ENCODE data around the gene C4orf36.

The C4orf36 gene

GRCh38 chr4:86901864-86902263 is 9.6 kb upstream of the C4orf36 start:
- DNase-seq (ENCODE audit: extremely low spot score), result no peak
- TF ChIP-seq SUZ12 (IDR thresholded peaks at IDR 0.05) (no peak), L3MBTL2 (conservative IDR thresholded peaks at IDR 0.05) (no peak), FOXA1 (IDR thresholded peaks at IDR 0.05) (no peak), ELF4 (IDR thresholded peaks at IDR 0.05) (no peak), FOXK2 (IDR thresholded peaks at IDR 0.05) (no peak), CTBP1 (IDR thresholded peaks at IDR 0.05; ENCODE audit: borderline replicate concordance) (no peak), ZNF384 (IDR thresholded peaks at IDR 0.05) (no peak), TARDBP (IDR thresholded peaks at IDR 0.05) (no peak), ARNT (IDR thresholded peaks at IDR 0.05) (no peak), LEF1 (IDR thresholded peaks at IDR 0.05; ENCODE audit: borderline replicate concordance) (no peak), PKNOX1 (IDR thresholded peaks at IDR 0.05) (no peak), SP1 (IDR thresholded peaks at IDR 0.05) (no peak), FOXM1 (IDR thresholded peaks at IDR 0.05; ENCODE audit: borderline replicate concordance) (no peak), BHLHE40 (IDR thresholded peaks at IDR 0.05; ENCODE audit: borderline replicate concordance) (no peak), HDGF (IDR thresholded peaks at IDR 0.05; ENCODE audit: borderline replicate concordance) (no peak), NFRKB (IDR thresholded peaks at IDR 0.05) (no peak)
- CTCF ChIA-PET, result no interaction called here
- POLR2A ChIA-PET, result no interaction called here

GRCh38 chr4:86898562-86898961 is 6.3 kb upstream of the C4orf36 start:
- no peak for TF ChIP-seq FOXK2 (IDR thresholded peaks at IDR 0.05)
- TF ChIP-seq HDGF (IDR thresholded peaks at IDR 0.05; ENCODE audit: borderline replicate concordance), result no peak
- TF ChIP-seq FOXM1 (IDR thresholded peaks at IDR 0.05; ENCODE audit: borderline replicate concordance), result no peak
- TF ChIP-seq LEF1 (IDR thresholded peaks at IDR 0.05; ENCODE audit: borderline replicate concordance), result no peak
- DNase-seq (ENCODE audit: extremely low spot score), result no peak
- POLR2A ChIA-PET, result no interaction called here
- CTCF ChIA-PET, result no interaction called here

GRCh38 chr4:86896596-86896995 is 4.4 kb upstream of the C4orf36 start:
- ChIA-PET POLR2A (no interaction called here), CTCF (no interaction called here)
- DNase-seq (ENCODE audit: extremely low spot score), result no peak
- TF ChIP-seq ELF4 (IDR thresholded peaks at IDR 0.05) (no peak), ARNT (IDR thresholded peaks at IDR 0.05) (no peak), TARDBP (IDR thresholded peaks at IDR 0.05) (no peak), BHLHE40 (IDR thresholded peaks at IDR 0.05; ENCODE audit: borderline replicate concordance) (no peak), SUZ12 (IDR thresholded peaks at IDR 0.05) (no peak), ZNF384 (IDR thresholded peaks at IDR 0.05) (no peak), FOXM1 (IDR thresholded peaks at IDR 0.05; ENCODE audit: borderline replicate concordance) (no peak), PKNOX1 (IDR thresholded peaks at IDR 0.05) (no peak), FOXK2 (IDR thresholded peaks at IDR 0.05) (no peak), FOXA1 (IDR thresholded peaks at IDR 0.05) (no peak), LEF1 (IDR thresholded peaks at IDR 0.05; ENCODE audit: borderline replicate concordance) (no peak), NFRKB (IDR thresholded peaks at IDR 0.05) (no peak), HDGF (IDR thresholded peaks at IDR 0.05; ENCODE audit: borderline replicate concordance) (no peak), L3MBTL2 (conservative IDR thresholded peaks at IDR 0.05) (no peak), CTBP1 (IDR thresholded peaks at IDR 0.05; ENCODE audit: borderline replicate concordance) (no peak), SP1 (IDR thresholded peaks at IDR 0.05) (no peak)

- DNase-seq (ENCODE audit: extremely low spot score), result peak; percentile 41
- ChIA-PET CTCF (interaction anchor here (0.6 kb wide), 1 partner anchor 14 kb away, joined by 3 read pairs; no protein-coding TSS in a partner anchor), POLR2A (no interaction called here)
- TF ChIP-seq FOXK2 (IDR thresholded peaks at IDR 0.05) (0 out of 2 replicates have a peak, but pooled peaks have one; percentile 54), SP1 (IDR thresholded peaks at IDR 0.05) (no peak), LEF1 (IDR thresholded peaks at IDR 0.05; ENCODE audit: borderline replicate concordance) (no peak)
These were observed 3.7 kb upstream of the C4orf36 start for GRCh38 chr4:86895692-86896488.

- no peak for DNase-seq (ENCODE audit: extremely low spot score)
- ChIA-PET CTCF (no interaction called here), POLR2A (interaction anchor here (1.3 kb wide), 1 partner anchor 300 kb away, joined by 4 read pairs; the partner anchor contains the start of gene PTPN13)
- TF ChIP-seq ARNT (IDR thresholded peaks at IDR 0.05) (no peak), CTBP1 (IDR thresholded peaks at IDR 0.05; ENCODE audit: borderline replicate concordance) (no peak), FOXM1 (IDR thresholded peaks at IDR 0.05; ENCODE audit: borderline replicate concordance) (no peak), SP1 (IDR thresholded peaks at IDR 0.05) (no peak), ELF4 (IDR thresholded peaks at IDR 0.05) (no peak), FOXA1 (IDR thresholded peaks at IDR 0.05) (no peak), L3MBTL2 (conservative IDR thresholded peaks at IDR 0.05) (no peak), SUZ12 (IDR thresholded peaks at IDR 0.05) (no peak), LEF1 (IDR thresholded peaks at IDR 0.05; ENCODE audit: borderline replicate concordance) (no peak), NFRKB (IDR thresholded peaks at IDR 0.05) (no peak), PKNOX1 (IDR thresholded peaks at IDR 0.05) (no peak), FOXK2 (IDR thresholded peaks at IDR 0.05) (no peak), ZNF384 (IDR thresholded peaks at IDR 0.05) (no peak), TARDBP (IDR thresholded peaks at IDR 0.05) (no peak), BHLHE40 (IDR thresholded peaks at IDR 0.05; ENCODE audit: borderline replicate concordance) (no peak), HDGF (IDR thresholded peaks at IDR 0.05; ENCODE audit: borderline replicate concordance) (no peak)
These were observed 2.2 kb upstream of the C4orf36 start for GRCh38 chr4:86894455-86894854.

- ChIA-PET CTCF (interaction anchor here (1.0 to 1.7 kb wide), 2 partner anchors 394 to 398 kb away, joined by 6 read pairs; no protein-coding TSS in a partner anchor), POLR2A (interaction anchor here (0.9 to 1.0 kb wide), 2 partner anchors 299 to 396 kb away, joined by 3 read pairs; partner anchors contain the start of gene PTPN13)
- DNase-seq (ENCODE audit: extremely low spot score), result no peak
- TF ChIP-seq ZNF384 (IDR thresholded peaks at IDR 0.05) (no peak), NFRKB (IDR thresholded peaks at IDR 0.05) (no peak), FOXA1 (IDR thresholded peaks at IDR 0.05) (no peak), SP1 (IDR thresholded peaks at IDR 0.05) (no peak), TARDBP (IDR thresholded peaks at IDR 0.05) (no peak), HDGF (IDR thresholded peaks at IDR 0.05; ENCODE audit: borderline replicate concordance) (no peak), L3MBTL2 (conservative IDR thresholded peaks at IDR 0.05) (no peak), LEF1 (IDR thresholded peaks at IDR 0.05; ENCODE audit: borderline replicate concordance) (no peak), SUZ12 (IDR thresholded peaks at IDR 0.05) (no peak), CTBP1 (IDR thresholded peaks at IDR 0.05; ENCODE audit: borderline replicate concordance) (no peak)
These were observed 914 bp upstream of the C4orf36 start for GRCh38 chr4:86893136-86893535.
